Esophagus squamous epithelium (tissue), 5 donors: ENCODE results near the gene DOK5. TPM values are rescaled to one million over a fixed set of nuclear protein-coding genes. Genes with fewer than 3 reads are reported as not detected.

Experiments
- DNase-seq: peaks from one replicate; lab custom pipeline; 2025; lab: John Stamatoyannopoulos, UW
- H3K27ac ChIP-seq, 4 donors: fragments of 200-600 bp; sonication (generic); one replicate each; pipeline ENCODE4 v1.5.1; 2016 to 2019; ENCODE audit warnings: mild to moderate bottlenecking in 1 of 4
- H3K27me3 ChIP-seq, 4 donors: fragments of 200-600 bp; sonication (generic); 1 replicate in 3 of 4; 2 replicates in 1 of 4; pipeline versions ENCODE4 v1.5.1 to v1.6.0; 2017 to 2021; ENCODE audit warnings: antibody characterized with exemption in 1 of 4
- H3K36me3 ChIP-seq, 3 donors: fragments of 200-600 bp; sonication (generic); one replicate each; pipeline ENCODE4 v1.5.1; 2016 to 2019
- H3K4me1 ChIP-seq, 3 donors: fragments of 200-600 bp; sonication (generic); one replicate each; pipeline ENCODE4 v1.5.1; 2017 to 2019
- H3K4me3 ChIP-seq, 4 donors: fragments of 200-600 bp; sonication (generic); 1 replicate in 3 of 4; 2 replicates in 1 of 4; pipeline ENCODE4 v1.5.1; 2016 to 2019; ENCODE audit warnings: mild to moderate bottlenecking in 2 of 4, moderate library complexity in 1 of 4
- H3K9me3 ChIP-seq, 3 donors: fragments of 200-600 bp; sonication (generic); one replicate each; pipeline ENCODE4 v1.5.1; 2016 to 2019
- CTCF ChIP-seq, 6 experiments: fragments of 450-650 bp in 4 of 6; fragments of 200-600 bp in 2 of 6; sonication (generic) in 2 of 6; IDR thresholded peaks; one replicate each; pipeline ENCODE4 v1.5.1; 2016 to 2019; ENCODE audit warnings: antibody characterized with exemption in 6 of 6, mild to moderate bottlenecking in 4 of 6, moderate library complexity in 4 of 6
- POLR2A ChIP-seq, 4 donors: fragments of 450-650 bp; IDR thresholded peaks; one replicate each; pipeline ENCODE4 v1.6.1; 2017; ENCODE audit warnings: antibody characterized with exemption in 4 of 4, mild to moderate bottlenecking in 4 of 4, moderate library complexity in 3 of 4
- WGBS, 2 donors: methylation state at CpG; one replicate each; pipeline ENCODE4 v1.1.5; 2018; 5-methylcytosine and 5-hydroxymethylcytosine counted together
- intact Hi-C: fragments of 100-400 bp; cut with DNase I; formaldehyde crosslinking; loops from one replicate; pipeline ENCODE4 v1.15.0; 2022
- total RNA-seq, 4 donors: library from RNA; depleted of rRNA; stranded (reverse); fragments of >200 nt; gene quantifications; one replicate each; pipeline ENCODE4 v1.1.0, GENCODE V29; 2016
- donor health status: DM: yes; HTN: yes; CAD: no.

The DOK5 gene
- 1 to 10 TPM in 1 of 4 donors, under 1 TPM in 1, not detected in 2; 0.38 to 1.3 TPM for total RNA-seq

DNA sequence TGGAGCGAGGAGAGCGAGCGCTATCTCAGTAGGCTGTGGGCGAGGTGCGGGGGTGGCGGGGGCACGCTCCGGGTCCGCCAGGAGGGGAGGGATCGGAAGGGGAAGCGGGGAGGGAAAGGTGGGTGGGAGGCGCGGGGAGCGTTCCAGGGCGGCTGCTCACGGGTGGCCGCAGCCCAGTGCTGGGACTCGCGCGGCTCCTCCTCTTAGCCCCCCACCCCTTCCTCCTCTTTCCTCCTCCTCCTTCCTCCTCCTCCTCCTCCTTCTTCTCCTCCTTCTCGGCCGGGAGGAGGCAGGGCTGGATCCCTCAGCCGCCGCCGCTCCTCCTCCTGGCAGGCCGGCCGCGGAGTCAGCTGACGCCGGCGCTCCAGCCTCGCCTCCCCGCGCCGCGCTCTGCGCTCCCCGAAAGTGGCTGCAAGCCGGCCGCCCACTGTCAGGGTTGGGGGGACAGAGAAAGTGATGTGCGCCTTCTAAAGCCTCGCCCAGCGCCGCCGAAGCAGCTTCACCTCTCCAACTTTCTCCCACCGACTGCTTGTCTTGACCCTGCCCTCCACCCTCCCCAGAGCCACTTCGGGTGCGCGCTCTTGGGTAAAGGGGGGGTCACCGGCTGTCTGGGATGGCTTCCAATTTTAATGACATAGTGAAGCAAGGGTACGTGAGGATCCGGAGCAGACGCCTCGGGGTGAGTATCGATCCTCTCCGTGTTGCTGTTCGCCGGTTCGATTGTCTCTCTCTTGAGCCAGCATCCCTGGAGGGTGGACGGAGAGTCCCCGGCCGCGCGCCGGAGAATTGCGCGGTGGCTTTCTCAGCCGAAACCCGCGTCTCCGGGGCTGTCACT, at the start of gene DOK5:
Gene DOK5, plus strand, starts transcription at position 260 of the 835 bp plus-strand sequence. Its CDS starts 354 bp downstream, at position 614.
- 0 to 9% methylated on average over 22 to 25 of the region's 71 CpGs for WGBS, 2 donors
- no peak for DNase-seq
- Histone ChIP-seq H3K4me1 (peaks cover 3 to 25% (median 13%) of the 10 kb centered on the region in 3 donors), H3K27me3 (peaks cover 0 to 61% (median 8%) of the 10 kb centered on the region in 4 donors), H3K36me3 (no peaks in the 10 kb centered on the region), H3K4me3 (peak within 1 kb of the TSS; percentile 24 to 70 (median 46)), H3K9me3 (no peaks in the 10 kb centered on the region), H3K27ac (peak within 1 kb of the TSS in 2 of 4 donors; percentile 11 to 61)
- TF ChIP-seq POLR2A (IDR thresholded peaks at IDR 0.05) (no peak), CTCF (IDR thresholded peaks at IDR 0.05) (no peak)
- intact Hi-C loops: no loop called here

GRCh38 chr20:54429364-54429763, 46.0 kb upstream of the DOK5 start:
- intact Hi-C loops: no loop called here
- Histone ChIP-seq H3K27ac (no peak overlapping the region), H3K27me3 (no peaks in the 10 kb centered on the region), H3K4me3 (no peak overlapping the region), H3K4me1 (no peaks in the 10 kb centered on the region), H3K36me3 (no peaks in the 10 kb centered on the region), H3K9me3 (peaks cover 0 to 6% (median 0%) of the 10 kb centered on the region in 3 donors)
- WGBS, 2 donors: 69 to 81% methylated on average over 4 to 7 of the region's 7 CpGs
- no peak for DNase-seq
- TF ChIP-seq POLR2A (IDR thresholded peaks at IDR 0.05) (no peak), CTCF (IDR thresholded peaks at IDR 0.05) (no peak)

- no peak for DNase-seq
- H3K27me3 ChIP-seq: no peaks in the 10 kb centered on the region
- 64 to 65% methylated on average over 10 of the region's 10 CpGs for WGBS, 2 donors
- H3K9me3 ChIP-seq: no peaks in the 10 kb centered on the region
- H3K27ac ChIP-seq: no peak overlapping the region
- no peaks in the 10 kb centered on the region for H3K4me1 ChIP-seq
- H3K4me3 ChIP-seq: no peak overlapping the region
- intact Hi-C loops: no loop called here
- no peaks in the 10 kb centered on the region for H3K36me3 ChIP-seq
- TF ChIP-seq CTCF (IDR thresholded peaks at IDR 0.05): no peak
- TF ChIP-seq POLR2A (IDR thresholded peaks at IDR 0.05): no peak
Observed at GRCh38 chr20:54431156-54431944, 44.0 kb upstream of the DOK5 start.

GRCh38 chr20:54432966-54433365, 42.4 kb upstream of the DOK5 start:
- TF ChIP-seq CTCF (IDR thresholded peaks at IDR 0.05) (no peak), POLR2A (IDR thresholded peaks at IDR 0.05) (no peak)
- H3K4me1 ChIP-seq: no peaks in the 10 kb centered on the region
- no peak for DNase-seq
- H3K36me3 ChIP-seq: no peaks in the 10 kb centered on the region
- no peak overlapping the region for H3K27ac ChIP-seq
- intact Hi-C loops: no loop called here
- 94 to 96% methylated on average over 1 of the region's 1 CpG for WGBS, 2 donors
- H3K27me3 ChIP-seq: no peaks in the 10 kb centered on the region
- H3K4me3 ChIP-seq: no peak overlapping the region
- H3K9me3 ChIP-seq: no peaks in the 10 kb centered on the region

DNA sequence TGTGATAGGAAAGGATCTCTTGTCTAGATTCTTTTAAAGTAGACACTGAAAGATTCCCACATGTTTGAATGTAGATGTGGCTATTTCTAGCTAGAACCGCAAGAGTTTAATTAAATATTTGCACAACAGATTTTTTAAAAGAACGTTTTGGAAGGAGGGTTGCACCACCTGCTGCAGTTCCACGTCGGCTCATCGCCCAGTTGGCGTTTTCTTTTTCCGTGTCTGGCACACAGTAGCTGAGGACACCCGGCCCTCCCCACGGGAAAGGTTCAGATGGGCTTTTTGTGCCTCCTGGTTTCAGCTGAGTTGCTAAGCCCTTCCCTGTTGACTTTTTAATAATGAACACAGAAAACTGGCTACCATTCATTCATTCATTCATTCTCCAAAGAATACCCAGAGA, 41.8 kb upstream of the DOK5 start:
- Histone ChIP-seq H3K27me3 (no peaks in the 10 kb centered on the region), H3K4me1 (no peaks in the 10 kb centered on the region), H3K27ac (no peak overlapping the region), H3K9me3 (no peaks in the 10 kb centered on the region), H3K36me3 (no peaks in the 10 kb centered on the region), H3K4me3 (no peak overlapping the region)
- intact Hi-C loops: no loop called here
- TF ChIP-seq POLR2A (IDR thresholded peaks at IDR 0.05) (no peak), CTCF (IDR thresholded peaks at IDR 0.05) (no peak)
- DNase-seq: no peak
- 19 to 41% methylated on average over 8 to 9 of the region's 9 CpGs for WGBS, 2 donors
